Gastrocnemius medialis (tissue), 4 donors: Measurements from ENCODE around the gene MGST1. TPM values are rescaled to one million over a fixed set of nuclear protein-coding genes. Genes with fewer than 3 reads are reported as not detected.

Experiments
- ATAC-seq, 2 donors: fragments of 150-250 bp; one replicate each; pipeline ENCODE4 v1.9.1; 2016
- DNase-seq, 2 donors: peaks; one replicate each; pipeline ENCODE4 v3.0.0-alpha.2; 2019
- H3K27ac ChIP-seq, 4 donors: fragments of 200-600 bp; sonication (generic); 1 replicate in 1 of 4; 2 replicates in 3 of 4; pipeline ENCODE4 v1.5.1; 2016 to 2018; ENCODE audit warnings: mild to moderate bottlenecking in 2 of 4, moderate library complexity in 1 of 4
- H3K27me3 ChIP-seq, 3 donors: fragments of 200-600 bp; sonication (generic) in 2 of 3; 1 replicate in 1 of 3; 2 replicates in 2 of 3; pipeline versions ENCODE4 v1.5.1 to v1.6.0; 2016 to 2019; ENCODE audit warnings: mild to moderate bottlenecking in 1 of 3, moderate library complexity in 1 of 3
- H3K36me3 ChIP-seq, 2 donors: fragments of 200-600 bp; sonication (generic) in 1 of 2; one replicate each; pipeline ENCODE4 v1.5.1; 2017 to 2018
- H3K4me1 ChIP-seq, 2 donors: fragments of 200-600 bp; sonication (generic) in 1 of 2; one replicate each; pipeline ENCODE4 v1.5.1; 2016 to 2017; ENCODE audit warnings: mild to moderate bottlenecking in 2 of 2
- H3K4me3 ChIP-seq, 4 donors: fragments of 200-600 bp; sonication (generic) in 3 of 4; 1 replicate in 1 of 4; 2 replicates in 3 of 4; pipeline ENCODE4 v1.5.1; 2016 to 2019; ENCODE audit warnings: mild to moderate bottlenecking in 2 of 4
- H3K9me3 ChIP-seq, 3 donors: fragments of 200-600 bp; sonication (generic) in 2 of 3; 1 replicate in 1 of 3; 2 replicates in 2 of 3; pipeline ENCODE4 v1.5.1; 2016 to 2019
- POLR2A ChIP-seq, 2 donors: fragments of 450-650 bp; IDR thresholded peaks; one replicate each; pipeline ENCODE4 v1.6.1; 2017; ENCODE audit warnings: antibody characterized with exemption in 2 of 2, mild to moderate bottlenecking in 2 of 2, moderate library complexity in 2 of 2
- in situ Hi-C, 4 donors: fragments of 200-750 bp; cut with MboI; loops; one replicate each; pipeline versions ENCODE4 v1.15.0 to v1.8.0; 2017; ENCODE audit warnings: low sequenced_read_pairs in 4 of 4
- intact Hi-C: fragments of 100-400 bp; cut with DNase I; formaldehyde crosslinking; loops from one replicate; pipeline ENCODE4 v1.15.1; 2023; ENCODE audit warnings: low total_unique reads
- total RNA-seq, 4 donors: library from RNA; depleted of rRNA; stranded (reverse); fragments of >200 nt; gene quantifications; one replicate each; pipeline versions ENCODE4 v1.1.0 to v1.2.3, GENCODE V29; 2016
- TF ChIP-seq, protein P1 (sequence below), 5 experiments: fragments of 450-650 bp in 3 of 5; fragments of 200-600 bp in 2 of 5; sonication (generic) in 2 of 5; IDR thresholded peaks in 4 of 5; conservative IDR thresholded peaks in 1 of 5; 1 replicate in 4 of 5; 2 replicates in 1 of 5; pipeline ENCODE4 v1.5.1; 2016 to 2019; ENCODE audit warnings: antibody characterized with exemption in 5 of 5, mild to moderate bottlenecking in 3 of 5, moderate library complexity in 3 of 5

Gene MGST1
- total RNA-seq, 4 donors from 2014 or later: 11.8 to 29.5 (median 18.6) TPM

DNA sequence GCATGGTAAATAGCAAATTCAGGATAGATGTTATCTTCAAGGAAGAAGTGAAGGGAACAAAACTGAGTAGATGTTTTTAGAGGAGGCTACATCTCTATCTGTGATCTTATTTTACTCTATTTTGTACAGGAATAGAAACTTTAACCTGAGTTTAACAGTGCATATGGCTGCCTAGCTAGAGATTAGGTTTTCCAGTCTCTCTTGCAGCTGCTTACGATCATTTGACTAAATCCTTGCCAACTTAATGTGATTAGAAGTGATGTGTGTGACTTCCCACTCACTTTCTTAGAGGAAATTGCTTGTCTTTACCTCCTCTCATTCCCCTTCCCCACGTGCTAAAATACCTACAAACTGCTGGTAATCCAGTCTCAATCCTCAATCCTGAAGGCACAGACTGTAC, 43.5 kb upstream of the MGST1 start:
- no peak for TF ChIP-seq POLR2A (IDR thresholded peaks at IDR 0.05)
- TF ChIP-seq, protein P1, sequence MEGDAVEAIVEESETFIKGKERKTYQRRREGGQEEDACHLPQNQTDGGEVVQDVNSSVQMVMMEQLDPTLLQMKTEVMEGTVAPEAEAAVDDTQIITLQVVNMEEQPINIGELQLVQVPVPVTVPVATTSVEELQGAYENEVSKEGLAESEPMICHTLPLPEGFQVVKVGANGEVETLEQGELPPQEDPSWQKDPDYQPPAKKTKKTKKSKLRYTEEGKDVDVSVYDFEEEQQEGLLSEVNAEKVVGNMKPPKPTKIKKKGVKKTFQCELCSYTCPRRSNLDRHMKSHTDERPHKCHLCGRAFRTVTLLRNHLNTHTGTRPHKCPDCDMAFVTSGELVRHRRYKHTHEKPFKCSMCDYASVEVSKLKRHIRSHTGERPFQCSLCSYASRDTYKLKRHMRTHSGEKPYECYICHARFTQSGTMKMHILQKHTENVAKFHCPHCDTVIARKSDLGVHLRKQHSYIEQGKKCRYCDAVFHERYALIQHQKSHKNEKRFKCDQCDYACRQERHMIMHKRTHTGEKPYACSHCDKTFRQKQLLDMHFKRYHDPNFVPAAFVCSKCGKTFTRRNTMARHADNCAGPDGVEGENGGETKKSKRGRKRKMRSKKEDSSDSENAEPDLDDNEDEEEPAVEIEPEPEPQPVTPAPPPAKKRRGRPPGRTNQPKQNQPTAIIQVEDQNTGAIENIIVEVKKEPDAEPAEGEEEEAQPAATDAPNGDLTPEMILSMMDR (IDR thresholded peaks at IDR 0.05 in 4 of 5, conservative IDR thresholded peaks at IDR 0.05 in 1 of 5): no peak
- DNase-seq (no peak), ATAC-seq (no peak)
- no peaks in the 10 kb centered on the region for H3K36me3 ChIP-seq
- H3K27me3 ChIP-seq: no peaks in the 10 kb centered on the region
- intact Hi-C loops (no loop called here), in situ Hi-C loops (no loop called here)
- H3K4me3 ChIP-seq: no peak overlapping the region
- H3K4me1 ChIP-seq: no peaks in the 10 kb centered on the region
- H3K9me3 ChIP-seq: no peaks in the 10 kb centered on the region
- no peak overlapping the region for H3K27ac ChIP-seq

DNA sequence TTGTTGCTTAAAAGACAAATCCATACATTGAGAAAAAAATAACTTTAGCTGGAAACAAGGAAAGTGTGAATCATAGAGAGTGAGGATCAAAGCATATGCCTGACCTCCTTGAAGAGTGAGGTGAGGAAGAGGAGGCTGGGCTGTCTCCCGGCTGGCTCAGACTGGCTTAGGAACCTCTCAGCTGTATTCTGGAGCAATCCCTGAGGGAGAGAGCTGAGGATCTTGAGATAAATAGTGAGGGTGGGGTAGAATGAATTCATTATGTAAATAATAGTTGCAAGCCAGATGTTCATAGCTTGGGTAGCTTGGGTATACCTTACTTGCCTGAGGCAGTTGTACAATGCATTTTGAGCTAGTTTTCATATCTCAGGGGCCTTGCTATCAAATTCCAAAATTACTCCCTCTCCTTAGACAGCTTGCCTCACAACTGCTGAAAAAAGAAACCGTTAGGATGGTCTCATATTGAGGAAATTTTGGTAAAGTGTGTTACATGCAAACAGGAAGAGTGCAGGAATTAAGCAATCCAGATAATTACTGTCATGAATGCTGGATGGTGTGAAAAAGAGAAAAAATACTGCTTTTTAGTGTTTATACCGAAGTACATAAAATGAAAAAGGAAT, 39.5 kb upstream of the MGST1 start:
- TF ChIP-seq POLR2A (IDR thresholded peaks at IDR 0.05): no peak
- TF ChIP-seq, protein P1 (IDR thresholded peaks at IDR 0.05 in 4 of 5, conservative IDR thresholded peaks at IDR 0.05 in 1 of 5): no peak
- no peak overlapping the region for H3K27ac ChIP-seq
- H3K36me3 ChIP-seq: no peaks in the 10 kb centered on the region
- DNase-seq: no peak
- H3K27me3 ChIP-seq: no peaks in the 10 kb centered on the region
- H3K4me1 ChIP-seq: no peaks in the 10 kb centered on the region
- no peak for ATAC-seq
- H3K4me3 ChIP-seq: no peak overlapping the region
- no peaks in the 10 kb centered on the region for H3K9me3 ChIP-seq
- intact Hi-C loops (no loop called here), in situ Hi-C loops (no loop called here)

DNA sequence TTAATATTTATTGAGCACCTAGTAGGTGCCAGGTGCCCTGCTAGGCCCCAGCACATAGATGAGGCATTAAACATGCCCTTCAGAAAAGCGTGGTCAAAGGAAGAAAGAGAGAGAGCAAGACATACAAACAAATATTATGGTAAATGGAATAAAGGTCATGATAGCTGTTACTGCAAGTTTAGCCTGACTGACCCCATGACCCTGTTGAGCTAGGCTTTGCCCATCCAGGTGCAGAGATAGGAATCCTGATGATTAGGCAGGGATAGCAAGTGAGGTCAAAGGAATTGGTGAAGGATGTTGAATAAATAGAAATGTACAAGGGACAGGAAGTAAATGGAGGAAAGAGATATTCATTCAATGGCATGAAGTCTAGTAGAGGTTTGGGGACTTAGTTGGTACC, 36.5 kb upstream of the MGST1 start:
- TF ChIP-seq POLR2A (IDR thresholded peaks at IDR 0.05): no peak
- TF ChIP-seq, protein P1 (IDR thresholded peaks at IDR 0.05 in 4 of 5, conservative IDR thresholded peaks at IDR 0.05 in 1 of 5): no peak
- H3K27ac ChIP-seq: no peak overlapping the region

GRCh38 chr12:16323010-16323409, 24.4 kb upstream of the MGST1 start:
- Histone ChIP-seq H3K36me3 (no peaks in the 10 kb centered on the region), H3K9me3 (no peaks in the 10 kb centered on the region), H3K4me1 (no peaks in the 10 kb centered on the region), H3K27me3 (no peaks in the 10 kb centered on the region), H3K4me3 (no peak overlapping the region), H3K27ac (no peak overlapping the region)
- no peak for DNase-seq
- intact Hi-C loops (no loop called here), in situ Hi-C loops (no loop called here)
- no peak for ATAC-seq
- TF ChIP-seq, protein P1 (IDR thresholded peaks at IDR 0.05 in 4 of 5, conservative IDR thresholded peaks at IDR 0.05 in 1 of 5): no peak
- no peak for TF ChIP-seq POLR2A (IDR thresholded peaks at IDR 0.05)

More for the DNA sequence above, 36.5 kb upstream of the MGST1 start:
- no peaks in the 10 kb centered on the region for H3K27me3 ChIP-seq
- intact Hi-C loops (no loop called here), in situ Hi-C loops (no loop called here)
- no peaks in the 10 kb centered on the region for H3K36me3 ChIP-seq
- ATAC-seq: no peak
- no peak overlapping the region for H3K4me3 ChIP-seq
- no peaks in the 10 kb centered on the region for H3K4me1 ChIP-seq
- no peak for DNase-seq
- no peaks in the 10 kb centered on the region for H3K9me3 ChIP-seq

- Histone ChIP-seq H3K27me3 (no peaks in the 10 kb centered on the region), H3K9me3 (no peaks in the 10 kb centered on the region), H3K27ac (no peak overlapping the region), H3K4me1 (no peaks in the 10 kb centered on the region), H3K4me3 (no peak overlapping the region), H3K36me3 (no peaks in the 10 kb centered on the region)
- DNase-seq (no peak), ATAC-seq (no peak)
- intact Hi-C loops (no loop called here), in situ Hi-C loops (no loop called here)
- TF ChIP-seq, protein P1 (IDR thresholded peaks at IDR 0.05 in 4 of 5, conservative IDR thresholded peaks at IDR 0.05 in 1 of 5): no peak
- no peak for TF ChIP-seq POLR2A (IDR thresholded peaks at IDR 0.05)
Observed at GRCh38 chr12:16323638-16324037, 23.8 kb upstream of the MGST1 start.
